HG03280 (cell line): ENCODE measurements around the gene CHAMP1.

Experiments
- ATAC-seq: cut with Tn5 transposase; IDR thresholded peaks from one replicate; pipeline ENCODE4 v1.9.1; 2021; ENCODE audit warnings: mild to moderate bottlenecking, moderate library complexity; ENCODE audit not compliant: unreplicated experiment

The CHAMP1 gene, protein sequence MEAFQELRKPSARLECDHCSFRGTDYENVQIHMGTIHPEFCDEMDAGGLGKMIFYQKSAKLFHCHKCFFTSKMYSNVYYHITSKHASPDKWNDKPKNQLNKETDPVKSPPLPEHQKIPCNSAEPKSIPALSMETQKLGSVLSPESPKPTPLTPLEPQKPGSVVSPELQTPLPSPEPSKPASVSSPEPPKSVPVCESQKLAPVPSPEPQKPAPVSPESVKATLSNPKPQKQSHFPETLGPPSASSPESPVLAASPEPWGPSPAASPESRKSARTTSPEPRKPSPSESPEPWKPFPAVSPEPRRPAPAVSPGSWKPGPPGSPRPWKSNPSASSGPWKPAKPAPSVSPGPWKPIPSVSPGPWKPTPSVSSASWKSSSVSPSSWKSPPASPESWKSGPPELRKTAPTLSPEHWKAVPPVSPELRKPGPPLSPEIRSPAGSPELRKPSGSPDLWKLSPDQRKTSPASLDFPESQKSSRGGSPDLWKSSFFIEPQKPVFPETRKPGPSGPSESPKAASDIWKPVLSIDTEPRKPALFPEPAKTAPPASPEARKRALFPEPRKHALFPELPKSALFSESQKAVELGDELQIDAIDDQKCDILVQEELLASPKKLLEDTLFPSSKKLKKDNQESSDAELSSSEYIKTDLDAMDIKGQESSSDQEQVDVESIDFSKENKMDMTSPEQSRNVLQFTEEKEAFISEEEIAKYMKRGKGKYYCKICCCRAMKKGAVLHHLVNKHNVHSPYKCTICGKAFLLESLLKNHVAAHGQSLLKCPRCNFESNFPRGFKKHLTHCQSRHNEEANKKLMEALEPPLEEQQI

DNA sequence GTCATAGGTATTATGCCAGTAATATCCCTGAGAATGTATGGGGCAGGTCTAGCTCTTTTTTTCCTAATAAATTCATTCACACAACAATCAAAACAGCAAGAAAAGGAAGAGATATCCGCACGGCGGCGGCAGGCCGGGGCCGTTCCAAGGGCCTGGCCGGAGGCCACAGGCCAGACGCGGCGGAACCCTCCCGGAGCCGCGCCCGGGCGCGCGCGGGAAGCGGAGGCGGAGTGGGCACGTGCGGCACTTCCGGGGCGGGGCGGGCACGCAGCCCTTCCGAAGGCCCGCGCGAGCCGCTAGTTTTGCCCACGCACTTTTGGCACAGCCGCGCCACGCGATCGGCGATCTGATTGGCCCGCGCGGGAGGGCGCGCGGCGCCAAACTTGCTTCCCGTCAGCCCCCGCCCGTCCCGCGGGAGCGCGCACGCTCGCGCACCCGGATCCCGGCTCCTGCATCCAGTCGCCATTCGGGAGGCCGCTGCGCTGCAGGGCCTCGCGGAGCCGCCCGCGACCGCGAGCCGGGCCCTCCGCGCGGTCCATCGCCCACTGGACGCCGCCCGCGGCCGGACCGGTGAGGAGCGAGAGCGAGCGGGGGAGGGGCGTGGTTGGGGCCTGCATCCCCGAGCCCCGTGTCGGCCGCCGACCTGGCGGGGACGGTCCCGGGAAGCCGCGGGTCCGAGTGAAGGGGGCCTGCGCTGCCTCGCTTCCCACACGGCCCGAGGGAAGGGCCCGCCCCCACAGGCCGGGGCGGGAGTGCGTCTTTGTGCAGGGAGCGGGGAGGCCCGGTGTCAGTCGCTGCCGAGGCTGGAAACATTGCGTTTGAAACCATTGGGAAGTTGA lies at the start of gene CHAMP1:
Gene CHAMP1 (plus strand): TSS at position 430 of the 839 bp plus-strand sequence. CDS start 9,340 bp downstream, outside the sequence.
- ATAC-seq = peak; percentile 80

DNA sequence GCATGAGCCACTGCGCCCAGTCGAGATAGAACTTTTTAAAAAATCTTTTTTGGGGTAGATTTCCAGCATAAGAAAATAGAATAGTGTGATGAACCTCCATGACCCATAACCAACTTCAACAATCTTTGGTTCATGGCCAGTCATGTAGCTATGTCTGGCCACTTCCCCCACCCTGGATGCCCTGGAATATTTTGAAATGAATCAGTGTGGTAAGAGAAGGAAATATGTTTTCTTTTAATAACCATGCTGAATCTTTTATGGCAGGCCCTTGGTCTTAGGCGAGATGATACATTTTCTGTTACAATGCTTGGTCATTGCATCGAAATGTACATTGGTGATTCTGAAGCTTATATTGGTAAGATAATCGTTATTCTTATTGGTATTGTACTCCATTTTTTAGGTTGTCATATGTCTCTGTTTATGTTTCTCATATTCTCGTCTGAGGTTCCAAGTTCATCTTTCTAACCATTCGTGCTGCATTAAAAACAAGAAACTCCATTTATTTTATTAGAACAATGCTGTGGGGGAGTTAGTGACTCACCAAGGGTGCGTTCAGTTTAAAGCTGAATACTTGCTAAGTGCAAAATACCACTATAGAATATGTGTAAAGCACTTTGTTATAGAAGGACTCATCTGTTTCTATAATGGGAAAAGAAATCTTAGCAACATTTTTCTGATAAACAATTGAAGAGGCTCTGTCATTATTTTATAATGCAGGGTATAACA lies 49.3 kb upstream of the CHAMP1 start:
- no peak for ATAC-seq

DNA sequence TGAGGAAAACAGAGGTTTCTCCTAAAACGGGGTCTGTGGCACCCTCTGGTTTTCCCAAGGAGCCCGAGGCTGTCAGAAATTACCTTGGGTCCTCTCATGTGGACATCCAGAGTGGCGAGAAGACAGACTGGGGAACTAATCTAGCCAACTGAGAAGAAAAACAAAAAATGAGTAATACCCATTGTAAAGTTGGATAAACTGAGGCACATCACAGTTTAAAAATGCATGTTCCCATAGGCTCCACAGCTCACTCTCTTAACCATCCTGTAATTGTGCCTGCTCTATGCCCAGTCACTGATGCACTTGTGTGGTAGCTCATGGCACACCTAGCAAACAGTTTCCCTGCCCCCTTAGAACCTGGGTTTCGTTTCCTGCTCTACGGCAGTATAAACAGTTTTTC lies 48.1 kb upstream of the CHAMP1 start:
- ATAC-seq = no peak

DNA sequence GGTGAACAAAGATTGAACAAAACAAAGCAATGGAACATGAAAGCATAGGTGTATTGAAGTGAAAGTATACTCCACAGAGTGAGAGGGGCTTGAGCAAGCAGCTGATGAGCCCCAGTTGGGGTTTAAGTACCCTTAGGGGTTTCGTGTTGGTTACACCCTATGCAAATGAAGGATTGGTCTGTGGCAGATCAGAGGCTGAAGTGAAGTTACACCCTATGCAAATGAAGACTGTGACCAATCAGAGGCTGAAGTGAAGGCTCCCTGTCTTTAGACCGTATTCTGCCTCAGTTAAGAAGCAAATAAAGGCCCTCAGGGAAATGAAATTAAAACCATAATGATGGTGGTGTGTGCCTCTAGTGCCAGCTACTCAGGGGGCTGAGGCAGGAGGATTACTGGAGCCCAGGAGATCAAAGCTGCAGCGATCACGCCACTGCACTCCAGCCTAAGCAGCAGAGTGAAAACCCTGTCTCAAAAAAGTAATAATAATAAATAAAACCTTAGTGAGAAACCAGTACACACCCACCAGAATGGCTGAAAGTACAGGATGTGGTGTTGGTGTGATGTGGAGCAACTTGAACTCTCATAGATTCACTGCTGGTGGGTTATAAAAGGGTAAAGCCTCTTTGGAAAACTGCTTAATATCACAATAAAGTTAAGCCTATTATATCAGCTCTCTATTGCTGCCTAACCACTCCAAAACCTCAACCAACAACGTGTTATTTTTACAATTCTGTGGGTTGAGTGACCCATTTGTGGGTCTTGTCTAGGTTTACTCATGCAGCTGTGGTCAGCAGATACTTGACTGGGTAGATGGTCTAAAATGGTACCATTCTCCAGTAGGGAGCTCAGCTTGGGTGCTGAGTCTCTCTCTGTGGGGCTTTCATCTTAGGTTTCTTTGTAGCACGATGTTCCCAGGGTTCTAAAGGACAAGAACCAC lies 45.7 kb upstream of the CHAMP1 start:
- ATAC-seq = no peak

DNA sequence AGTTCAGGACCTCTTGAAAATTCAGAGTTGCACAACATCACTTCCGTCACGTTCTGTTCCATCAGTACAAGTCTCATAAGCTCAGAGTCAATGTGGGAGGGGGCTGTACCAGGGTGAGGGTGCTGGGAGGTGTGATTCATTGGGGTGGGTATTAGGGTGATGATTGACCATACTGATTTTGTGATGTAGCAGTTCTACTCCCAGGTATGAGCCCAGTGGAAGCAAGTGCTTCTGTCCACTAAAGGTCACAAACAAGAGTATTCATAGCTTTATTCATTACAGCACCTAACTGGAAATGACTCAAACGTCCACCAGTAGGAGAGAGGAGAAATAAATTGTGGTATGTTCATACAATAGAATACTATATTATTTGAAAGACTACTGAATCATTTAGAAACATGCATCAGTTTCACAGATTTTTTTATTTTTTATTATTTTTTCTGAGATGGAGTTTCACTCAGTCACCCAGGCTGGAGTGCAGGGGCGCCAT lies 45.0 kb upstream of the CHAMP1 start:
- no peak for ATAC-seq

DNA sequence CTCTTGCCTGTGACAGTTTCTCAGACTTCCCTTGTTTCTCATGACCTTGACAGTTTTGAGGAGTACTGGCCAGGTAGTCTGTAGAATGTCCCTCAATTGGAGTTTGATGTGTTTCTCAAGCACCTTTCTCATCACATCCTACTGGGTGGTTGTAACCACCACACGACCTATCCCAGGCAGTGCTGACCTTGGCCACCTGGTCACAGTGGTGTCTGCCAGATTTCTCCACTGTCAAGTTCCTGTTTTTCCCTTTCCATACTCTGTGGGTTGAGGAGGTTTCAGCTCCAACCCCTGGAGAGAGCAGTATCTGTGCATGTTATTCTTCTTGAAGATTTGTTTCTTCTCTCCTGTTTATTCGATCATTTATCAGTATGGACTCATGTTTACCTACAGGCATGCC lies 41.3 kb upstream of the CHAMP1 start:
- no peak for ATAC-seq

DNA sequence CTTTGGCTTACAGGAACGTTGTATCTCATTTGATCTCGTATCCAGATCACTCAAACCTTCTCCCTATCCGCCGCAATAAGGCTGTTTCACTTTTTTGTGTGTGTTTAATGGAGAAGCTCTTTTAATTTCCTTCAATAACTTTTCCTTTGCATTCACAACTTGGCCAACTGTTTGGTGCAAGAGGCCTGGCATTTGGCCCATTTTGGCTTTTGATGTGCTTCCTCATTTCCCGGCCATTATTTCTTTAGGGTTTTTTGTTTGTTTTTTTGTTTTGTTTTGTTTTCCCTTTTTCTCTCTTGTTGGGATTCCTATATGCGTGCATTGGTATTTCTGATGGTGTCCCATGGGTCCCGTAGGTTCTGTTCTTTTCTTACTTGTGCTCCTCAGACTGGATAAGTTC lies 39.0 kb upstream of the CHAMP1 start:
- no peak for ATAC-seq

DNA sequence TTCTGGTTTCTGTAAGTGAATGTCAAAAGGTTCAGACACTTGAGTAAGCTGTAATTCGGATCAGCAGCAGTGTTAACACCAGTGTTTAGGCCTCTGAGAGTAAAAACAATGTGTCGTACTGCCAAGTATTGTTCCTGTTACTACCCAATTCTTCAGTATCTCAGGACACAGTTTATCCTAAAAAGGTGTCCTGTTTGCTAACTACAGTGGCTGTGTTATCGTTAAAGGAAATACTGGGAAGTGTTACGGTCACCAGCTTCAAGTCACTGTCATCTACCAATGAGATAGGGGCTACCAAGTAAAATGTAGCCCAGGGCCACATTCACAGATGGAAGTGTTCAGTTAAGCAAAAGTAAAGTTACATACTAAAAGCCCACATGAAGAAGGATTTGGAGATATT lies 35.2 kb upstream of the CHAMP1 start:
- no peak for ATAC-seq

DNA sequence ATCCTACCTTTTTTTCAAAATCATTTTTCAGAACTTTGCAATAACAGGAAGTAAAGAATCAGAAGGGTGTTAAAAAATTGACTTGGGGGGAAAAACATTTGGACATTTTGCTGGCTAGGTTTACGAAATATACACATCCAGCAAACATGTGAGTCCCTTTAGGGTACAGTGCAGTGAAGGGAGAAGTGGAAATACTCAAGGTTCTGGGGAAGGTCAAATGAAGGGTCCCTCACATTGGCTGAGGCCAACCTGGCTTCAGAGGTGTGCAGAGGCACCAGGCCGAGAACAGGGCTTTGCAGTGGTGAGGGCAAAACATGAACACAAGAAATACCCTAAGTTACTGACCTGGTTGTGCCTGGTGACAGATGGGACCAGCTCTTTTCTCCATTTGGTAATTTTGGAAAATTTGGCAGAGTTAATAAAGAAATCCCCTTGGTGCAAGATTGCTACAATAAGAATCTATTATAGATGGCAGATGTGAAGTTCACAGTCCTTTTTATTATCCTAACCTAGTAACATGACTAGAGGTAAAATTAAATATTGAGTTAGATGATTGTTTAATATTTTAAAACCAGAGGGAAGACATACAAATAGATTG lies 34.4 kb upstream of the CHAMP1 start:
- no peak for ATAC-seq

DNA sequence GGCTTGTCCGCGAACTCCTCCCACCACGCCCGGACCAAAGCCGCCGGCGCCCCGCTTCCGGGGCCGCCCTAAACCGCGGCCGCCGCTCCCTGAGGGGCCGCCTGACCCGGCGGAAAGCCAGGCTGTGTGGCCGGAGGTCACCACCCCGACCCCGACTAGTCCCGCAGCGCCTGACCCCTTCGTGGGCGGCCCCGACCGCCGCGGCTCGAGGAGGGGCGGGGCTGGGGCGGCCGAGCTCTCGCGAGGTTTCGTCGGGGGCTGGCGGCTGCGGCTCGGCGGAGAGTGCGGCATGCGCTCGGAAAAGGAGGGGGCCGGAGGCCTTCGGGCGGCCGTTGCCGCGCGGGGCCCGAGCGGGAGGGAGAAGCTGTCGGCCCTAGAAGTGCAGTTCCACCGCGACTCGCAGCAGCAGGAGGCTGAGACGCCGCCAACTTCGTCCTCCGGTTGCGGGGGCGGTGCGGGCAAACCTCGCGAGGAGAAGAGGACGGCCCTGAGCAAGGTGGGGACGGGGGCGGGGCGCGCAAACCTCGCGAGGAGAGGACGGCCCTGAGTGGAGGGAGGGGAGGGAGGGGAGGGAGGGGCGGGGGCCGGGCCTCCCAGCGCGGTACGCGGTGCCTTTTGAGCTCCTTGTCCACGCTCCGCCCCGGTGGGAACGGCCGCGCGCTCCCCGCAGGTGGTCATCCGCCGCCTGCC lies 32.8 kb upstream of the CHAMP1 start, which contains the start of gene UPF3A:
Gene UPF3A (plus strand): TSS at position 251 of the 690 bp plus-strand sequence. CDS start 39 bp downstream, at position 290.
- ATAC-seq = peak; percentile 70

DNA sequence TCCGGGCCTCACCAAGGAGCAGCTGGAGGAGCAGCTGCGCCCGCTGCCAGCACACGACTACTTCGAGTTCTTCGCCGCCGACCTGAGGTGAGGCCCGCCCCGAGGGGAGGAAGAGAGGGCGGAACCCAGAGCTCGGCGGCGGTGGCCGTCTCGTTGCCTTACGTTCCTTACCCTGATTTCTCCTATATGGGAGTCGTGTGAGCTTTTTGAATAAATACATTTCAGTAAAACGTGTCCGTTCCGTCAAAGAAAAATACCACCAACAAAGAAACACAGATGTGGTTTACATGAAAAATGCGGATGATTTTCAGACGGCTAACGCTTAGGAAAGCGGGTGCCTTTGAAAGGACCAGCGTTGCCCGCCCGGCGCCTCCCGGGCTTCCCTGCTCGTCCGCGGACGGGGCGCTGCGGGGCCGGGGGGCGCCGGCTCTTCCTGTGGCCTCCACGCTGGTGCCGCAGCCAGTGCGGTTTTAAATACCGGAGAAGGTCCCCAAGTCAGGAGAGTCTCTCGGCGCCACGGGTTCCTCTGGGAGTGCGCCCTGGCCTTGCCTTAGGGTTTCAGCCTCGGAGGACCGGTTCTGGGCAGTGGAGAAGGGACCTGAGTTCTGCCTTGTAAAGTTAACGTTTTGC lies 32.1 kb upstream of the CHAMP1 start:
- peak; percentile 54 for ATAC-seq

DNA sequence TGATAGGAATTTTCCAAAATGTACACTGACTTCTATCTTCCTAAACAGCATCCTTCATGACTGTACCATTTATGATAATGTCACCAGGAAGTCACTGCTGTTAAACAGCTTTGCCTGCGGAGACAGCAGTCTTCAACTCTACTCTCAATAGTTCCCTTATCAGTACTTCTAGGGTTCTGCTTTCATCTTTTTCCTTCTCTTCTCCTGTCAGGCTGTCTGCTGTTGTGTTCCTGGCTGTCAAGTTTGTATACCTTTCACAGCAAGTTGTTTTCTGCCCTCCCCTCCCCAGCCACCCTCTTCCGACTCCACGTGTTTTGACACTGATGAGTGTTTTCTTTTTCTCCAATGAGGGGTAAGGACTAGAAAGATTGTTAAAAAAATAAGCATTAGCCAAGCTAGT lies 30.7 kb upstream of the CHAMP1 start:
- no peak for ATAC-seq

DNA sequence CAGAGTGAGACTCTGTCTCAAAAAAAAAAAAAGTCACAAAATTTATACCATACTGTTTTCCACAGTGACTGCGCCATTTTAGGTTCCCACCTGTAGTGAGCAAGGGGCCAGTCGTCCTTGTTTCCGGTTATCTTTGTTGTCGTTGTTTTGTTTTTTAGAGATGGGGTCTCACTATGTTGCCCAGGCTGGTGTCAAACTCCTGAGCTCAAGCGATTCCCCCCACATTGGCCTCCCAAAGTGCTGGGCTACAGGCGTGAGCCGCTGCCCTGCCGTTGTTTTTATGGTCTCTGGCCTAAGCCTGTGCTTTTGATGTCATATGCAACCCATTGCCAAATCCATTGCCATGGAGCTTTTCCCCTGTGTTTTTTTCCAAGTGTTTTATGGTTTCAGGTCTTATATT lies 29.6 kb upstream of the CHAMP1 start:
- no peak for ATAC-seq

DNA sequence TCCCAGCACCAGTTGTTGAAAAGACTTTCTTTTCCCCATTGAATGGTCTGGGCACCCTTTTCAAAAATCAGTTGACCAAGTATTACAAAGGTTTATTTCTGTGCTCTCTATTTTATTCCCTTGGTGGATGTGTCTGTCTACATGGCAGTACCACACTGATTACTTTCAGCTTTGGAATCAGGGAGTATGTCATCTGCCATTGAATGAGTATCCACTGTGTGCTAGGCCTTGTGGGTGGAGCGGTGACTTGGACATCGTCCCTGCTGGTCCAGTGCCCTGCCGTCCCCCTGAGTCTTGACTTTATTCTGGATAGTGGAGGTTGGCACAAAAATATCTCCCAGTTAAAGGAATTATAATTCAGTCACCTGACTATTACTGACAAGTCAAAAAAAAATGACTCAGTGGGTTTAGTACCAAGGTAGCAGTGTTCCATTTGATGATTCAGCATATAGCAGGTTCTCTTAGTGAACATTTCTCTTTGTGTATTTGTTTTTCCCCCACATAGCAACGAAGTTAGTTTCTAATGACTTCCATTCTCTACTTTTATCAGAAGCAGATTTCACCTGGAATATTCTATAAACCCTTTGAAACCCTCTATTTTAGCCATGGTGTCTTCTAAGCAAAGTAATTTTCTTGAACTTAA lies 29.0 kb upstream of the CHAMP1 start:
- no peak for ATAC-seq

DNA sequence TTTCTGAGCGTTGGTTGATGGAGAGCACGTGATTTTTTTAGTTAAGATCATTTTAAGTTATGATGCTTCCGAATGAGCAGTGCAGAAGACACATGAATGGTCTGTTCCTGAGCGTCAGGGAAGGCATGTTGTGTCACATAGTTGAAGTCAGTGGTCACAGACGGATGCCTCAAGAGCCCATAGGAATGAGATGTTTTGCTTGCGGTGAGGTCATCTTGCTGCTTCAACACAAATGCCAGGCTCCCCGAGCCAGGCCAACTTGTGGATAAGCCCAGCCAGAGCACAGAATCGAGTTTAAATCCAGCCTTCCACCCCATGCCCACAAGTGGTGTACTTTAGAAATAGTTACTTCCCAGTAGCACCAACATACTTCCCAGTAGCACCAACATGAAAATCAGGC lies 27.5 kb upstream of the CHAMP1 start:
- ATAC-seq = no peak

DNA sequence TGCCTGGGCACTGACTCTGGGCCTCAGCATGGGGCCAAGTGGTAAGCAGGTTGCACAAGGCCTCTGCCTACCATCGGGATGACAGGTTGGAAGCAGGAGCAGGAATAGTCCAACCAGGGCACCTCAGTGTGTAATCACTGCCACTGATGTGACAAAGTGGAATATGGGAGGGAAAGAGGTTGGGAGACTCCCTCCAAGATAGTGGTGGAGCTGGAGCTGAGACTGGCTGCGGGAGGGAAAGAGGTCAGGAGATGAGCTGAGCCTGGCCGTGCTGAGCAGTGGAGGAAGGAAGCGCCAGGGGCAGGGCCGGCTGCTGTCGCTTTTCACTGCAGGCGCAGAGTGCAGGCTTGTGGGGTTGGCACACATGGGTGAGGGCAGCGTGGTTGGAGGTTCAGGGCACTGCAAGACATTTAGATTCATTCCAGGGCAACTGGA lies 26.1 kb upstream of the CHAMP1 start:
- ATAC-seq = no peak

DNA sequence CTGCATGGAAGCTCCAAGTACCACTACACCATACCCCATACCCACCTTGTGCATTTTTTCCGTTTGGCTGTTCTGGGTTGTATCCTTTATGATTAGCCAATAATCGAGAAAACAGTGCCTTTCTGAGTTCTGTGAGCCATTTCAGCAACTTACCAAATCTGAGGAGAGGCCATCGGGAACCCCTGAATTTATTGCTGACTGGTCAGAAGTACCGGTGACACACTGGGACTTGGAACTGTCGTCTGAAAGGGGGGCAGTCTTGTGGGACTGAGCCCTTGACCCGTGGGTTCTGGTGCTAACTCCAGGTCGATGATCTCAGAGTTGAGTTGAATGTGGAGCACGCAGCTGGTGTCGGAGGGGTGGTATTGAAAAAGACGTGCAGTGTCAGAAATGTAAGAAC lies 17.9 kb upstream of the CHAMP1 start:
- ATAC-seq = no peak
